T1000 (cell line): ENCODE results near the gene ALOX12.

Experiments used
- DNase-seq: peaks from one replicate; lab custom pipeline; 2025; ENCODE audit warnings: mixed read lengths; lab: John Stamatoyannopoulos, UW

ALOX12 gene

DNA sequence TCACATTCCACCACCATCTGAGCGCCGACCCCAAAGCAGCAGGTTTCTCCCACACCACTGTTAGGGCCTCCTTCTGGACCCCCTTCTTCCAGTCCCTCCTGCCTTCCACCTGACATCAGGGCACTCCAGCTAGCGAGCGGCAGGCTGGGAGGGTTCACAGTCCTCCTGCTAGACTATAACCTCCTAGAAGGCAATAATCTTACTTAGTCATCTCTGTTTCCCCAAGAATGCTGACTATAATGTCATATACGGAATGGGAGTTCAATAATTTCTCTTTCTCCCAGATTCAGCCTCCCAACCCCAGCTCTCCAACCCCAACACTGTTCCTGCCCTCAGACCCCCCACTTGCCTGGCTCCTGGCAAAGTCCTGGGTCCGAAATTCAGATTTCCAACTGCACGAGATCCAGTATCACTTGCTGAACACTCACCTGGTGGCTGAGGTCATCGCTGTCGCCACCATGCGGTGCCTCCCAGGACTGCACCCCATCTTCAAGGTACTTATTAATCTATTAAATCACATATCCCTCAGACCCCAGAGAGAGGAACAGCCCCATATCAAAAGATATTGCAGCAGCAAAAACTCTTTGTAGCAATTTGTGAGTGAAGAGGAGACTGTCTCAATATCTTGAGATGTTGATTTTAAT lies 5.6 kb downstream of the ALOX12 start:
- DNase-seq: no peak

DNA sequence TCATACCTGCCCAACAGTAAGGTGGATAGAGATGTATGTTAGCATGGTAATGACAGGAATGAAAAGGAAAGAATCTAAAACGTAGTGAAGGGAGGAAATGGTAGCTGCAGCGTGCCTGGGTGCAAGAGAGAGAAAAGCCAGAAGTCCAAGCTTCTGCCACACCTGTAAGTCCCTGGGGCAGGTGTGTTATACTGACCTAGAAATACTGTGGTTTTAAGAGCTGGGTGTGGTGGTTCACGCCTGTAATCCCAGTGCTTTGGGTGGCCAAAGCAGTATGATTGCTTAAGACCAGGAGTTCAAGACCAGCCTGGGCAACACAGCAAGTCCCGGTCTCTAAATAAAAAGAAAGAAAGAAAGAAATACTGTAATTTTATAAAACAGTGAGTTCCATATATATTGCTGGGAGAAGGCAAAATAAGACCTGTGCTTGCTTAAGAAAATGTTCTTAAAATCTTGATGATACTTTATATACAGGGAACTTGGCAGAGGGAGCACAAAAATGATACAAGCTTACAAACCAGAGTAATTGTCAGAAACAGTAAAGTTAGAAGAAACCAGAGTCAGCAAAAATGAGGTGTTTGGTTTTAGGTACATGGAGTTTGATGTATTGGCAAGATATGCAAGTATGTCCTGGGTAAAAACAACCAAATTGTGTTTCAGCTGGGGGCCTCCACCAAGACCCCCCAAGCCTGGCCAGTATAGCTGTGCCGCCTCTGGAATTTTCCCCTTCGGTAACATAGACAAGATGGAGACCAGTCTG lies 6.6 kb downstream of the ALOX12 start:
- DNase-seq: no peak

DNA sequence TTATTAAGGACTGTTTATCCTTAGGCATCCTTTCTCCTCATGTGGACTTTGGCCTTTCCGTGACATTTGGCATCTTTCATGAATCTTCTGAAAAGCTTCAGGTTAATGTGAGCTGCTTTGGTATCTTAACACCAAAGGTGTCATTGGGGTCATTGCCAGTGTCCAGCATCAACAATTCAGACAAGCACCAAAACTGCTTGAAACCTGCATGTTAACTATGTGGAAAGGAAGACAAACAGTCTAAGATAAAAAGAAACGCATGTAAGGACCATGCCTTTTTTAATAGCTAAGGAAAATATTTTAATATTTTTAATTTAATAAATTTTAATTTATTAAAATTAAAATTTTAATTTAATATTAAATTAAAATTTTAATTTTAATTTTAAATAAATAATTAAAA lies 7.9 kb downstream of the ALOX12 start:
- no peak for DNase-seq

DNA sequence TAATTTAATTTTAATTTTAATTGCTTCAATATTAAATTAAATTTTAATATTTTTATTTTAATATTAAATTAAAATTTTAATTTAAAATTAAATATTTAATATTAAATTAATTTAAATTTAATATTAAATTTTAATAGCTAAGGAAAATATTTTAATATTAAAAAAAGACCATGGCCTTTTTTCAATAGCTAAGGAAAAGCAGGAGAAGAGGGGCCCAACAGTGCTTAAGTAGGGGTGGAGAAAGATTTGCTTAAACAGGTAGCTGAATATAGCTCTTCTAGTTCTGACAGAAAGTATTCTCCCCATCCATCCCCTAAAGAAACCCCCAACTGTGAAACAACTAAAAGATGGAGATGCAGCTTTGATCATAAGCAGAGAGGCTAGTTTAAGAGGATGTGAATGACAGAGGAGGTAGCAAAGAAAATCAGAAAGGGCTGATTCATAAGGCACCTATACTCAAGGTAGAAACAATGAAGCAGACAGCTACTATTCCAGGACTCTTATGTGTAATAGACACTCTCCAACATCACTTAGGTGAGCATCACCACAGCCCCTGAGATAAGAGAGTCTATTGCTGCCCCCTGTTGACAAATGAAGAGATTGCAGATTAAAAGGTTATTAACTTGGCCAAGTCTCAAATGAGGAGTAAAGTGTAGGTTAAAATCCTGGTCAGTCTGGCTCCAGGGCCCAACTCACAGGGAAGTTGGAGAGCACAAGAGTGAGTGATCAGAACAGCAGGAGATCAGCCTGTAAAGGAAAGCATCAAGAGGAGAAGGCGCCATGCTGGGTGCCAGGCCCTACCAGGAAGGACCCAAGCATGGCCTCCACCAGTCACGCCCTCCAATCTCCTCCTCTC lies 8.8 kb downstream of the ALOX12 start:
- DNase-seq: no peak

DNA sequence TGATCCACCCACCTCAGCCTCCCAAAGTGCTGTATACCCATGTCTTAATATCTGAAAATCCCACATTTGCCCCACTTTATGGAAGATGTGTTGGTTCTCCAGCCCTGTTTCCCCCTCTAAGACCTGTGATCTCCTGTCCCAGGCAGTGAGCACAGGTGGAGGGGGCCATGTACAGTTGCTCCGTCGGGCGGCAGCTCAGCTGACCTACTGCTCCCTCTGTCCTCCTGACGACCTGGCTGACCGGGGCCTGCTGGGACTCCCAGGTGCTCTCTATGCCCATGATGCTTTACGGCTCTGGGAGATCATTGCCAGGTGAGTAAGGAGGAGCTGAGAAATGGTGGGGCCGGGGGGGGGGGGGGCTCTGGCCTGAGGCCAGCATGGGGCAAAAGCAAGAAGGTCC lies 9.9 kb downstream of the ALOX12 start:
- no peak for DNase-seq

DNA sequence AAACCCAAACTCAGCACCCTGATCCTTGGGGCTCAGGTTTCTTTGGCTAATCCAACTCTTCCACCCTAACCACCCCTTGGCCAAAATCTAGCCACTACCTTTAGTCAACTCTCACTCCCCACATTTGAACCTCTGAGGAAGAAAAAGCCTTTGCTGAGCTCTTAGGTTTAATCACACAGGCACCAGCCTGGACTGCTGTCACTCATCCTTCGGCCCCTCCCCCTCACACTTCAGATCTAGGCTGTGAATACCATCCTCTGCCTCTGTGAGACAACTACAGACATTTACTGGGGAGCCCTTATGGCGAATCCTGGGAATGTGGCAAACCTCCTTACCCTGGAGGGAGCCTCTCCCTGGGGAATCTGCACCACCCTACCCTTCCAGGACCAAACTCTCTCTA lies 11.3 kb downstream of the ALOX12 start:
- DNase-seq: no peak

DNA sequence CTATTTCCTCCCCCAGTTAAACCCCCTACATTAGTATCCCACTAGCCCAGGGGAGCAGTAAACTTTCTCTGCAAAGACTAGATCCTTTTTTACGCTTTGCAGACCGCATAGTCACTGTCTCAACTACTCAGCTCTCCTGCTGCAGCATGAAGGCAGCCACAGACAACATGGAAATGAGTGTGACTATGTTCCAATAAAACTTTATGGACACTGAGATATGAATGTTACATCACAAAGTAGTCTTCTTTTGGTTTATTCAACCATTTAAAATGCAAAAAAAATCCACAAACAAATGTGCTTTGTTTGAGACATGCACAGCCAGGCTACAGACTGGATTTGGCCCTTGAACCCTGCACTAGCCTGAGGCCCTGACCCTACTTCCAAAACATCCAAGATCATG lies 14.7 kb downstream of the ALOX12 start:
- DNase-seq: no peak

DNA sequence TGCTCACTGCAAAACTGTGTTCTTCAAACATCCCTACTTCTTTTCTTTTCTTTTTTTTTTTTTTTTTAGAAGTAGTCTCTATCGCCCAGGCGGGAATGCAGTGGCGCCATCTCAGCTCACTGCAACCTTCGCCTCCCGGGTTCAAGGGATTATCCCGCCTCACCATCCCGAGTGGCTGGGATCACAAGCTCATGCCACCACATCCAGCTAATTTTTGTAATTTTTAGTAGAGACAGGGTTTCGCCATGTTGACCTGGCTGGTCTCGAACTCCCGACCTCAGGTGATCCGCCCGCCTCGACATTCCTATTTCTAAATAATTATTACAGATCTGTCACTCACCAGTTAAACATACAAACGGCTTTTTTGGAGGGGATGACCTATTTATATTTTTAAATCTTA lies 15.6 kb downstream of the ALOX12 start:
- DNase-seq: no peak

DNA sequence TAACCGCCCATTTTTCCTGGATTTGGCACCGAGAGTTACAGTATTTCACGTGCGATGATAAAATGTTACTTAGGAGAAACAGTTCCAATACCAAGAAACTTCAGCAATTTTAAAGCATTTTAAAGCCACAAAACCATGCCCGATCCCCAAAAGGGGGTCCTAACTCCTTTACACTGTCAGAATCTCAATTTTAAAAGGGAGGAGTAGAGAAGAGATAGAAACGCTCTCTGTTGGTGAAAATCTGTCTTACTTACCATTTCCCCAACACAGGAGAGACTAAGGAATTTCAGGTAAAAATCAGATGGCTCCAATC lies 16.0 kb downstream of the ALOX12 start:
- DNase-seq: no peak

DNA sequence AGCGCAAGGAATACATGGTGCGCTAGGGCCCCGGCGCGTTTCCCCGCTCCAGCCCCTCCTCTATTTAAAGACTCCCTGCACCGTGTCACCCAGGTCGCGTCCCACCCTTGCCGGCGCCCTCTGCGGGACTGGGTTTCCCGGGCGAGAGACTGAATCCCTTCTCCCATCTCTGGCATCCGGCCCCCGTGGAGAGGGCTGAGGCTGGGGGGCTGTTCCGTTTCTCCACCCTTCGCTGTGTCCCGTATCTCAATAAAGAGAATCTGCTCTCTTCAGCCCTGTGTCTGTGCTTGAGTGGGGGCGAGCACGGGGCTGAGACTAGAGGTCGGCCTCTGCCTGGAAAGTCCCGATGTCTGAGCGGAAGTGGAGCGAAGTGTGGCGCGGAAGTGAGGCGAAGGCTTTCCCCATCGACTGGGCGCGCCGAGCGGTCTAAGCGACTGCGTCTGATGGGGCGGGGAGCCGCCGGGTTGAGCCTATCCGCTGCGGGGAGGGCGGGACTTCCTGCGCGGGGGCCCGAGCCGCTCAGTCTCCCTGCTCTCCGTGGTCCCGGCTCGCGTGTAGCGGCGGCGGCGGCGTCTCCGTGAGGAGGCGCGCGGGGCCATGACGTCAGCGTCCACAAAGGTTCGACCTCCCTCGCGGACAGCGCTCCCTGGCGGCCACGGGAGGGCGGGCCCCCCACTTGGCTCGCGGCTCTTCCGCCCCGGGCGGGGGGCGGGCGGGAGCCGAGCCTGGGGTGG lies 18.6 kb downstream of the ALOX12 start:
- peak; percentile 98 for DNase-seq

DNA sequence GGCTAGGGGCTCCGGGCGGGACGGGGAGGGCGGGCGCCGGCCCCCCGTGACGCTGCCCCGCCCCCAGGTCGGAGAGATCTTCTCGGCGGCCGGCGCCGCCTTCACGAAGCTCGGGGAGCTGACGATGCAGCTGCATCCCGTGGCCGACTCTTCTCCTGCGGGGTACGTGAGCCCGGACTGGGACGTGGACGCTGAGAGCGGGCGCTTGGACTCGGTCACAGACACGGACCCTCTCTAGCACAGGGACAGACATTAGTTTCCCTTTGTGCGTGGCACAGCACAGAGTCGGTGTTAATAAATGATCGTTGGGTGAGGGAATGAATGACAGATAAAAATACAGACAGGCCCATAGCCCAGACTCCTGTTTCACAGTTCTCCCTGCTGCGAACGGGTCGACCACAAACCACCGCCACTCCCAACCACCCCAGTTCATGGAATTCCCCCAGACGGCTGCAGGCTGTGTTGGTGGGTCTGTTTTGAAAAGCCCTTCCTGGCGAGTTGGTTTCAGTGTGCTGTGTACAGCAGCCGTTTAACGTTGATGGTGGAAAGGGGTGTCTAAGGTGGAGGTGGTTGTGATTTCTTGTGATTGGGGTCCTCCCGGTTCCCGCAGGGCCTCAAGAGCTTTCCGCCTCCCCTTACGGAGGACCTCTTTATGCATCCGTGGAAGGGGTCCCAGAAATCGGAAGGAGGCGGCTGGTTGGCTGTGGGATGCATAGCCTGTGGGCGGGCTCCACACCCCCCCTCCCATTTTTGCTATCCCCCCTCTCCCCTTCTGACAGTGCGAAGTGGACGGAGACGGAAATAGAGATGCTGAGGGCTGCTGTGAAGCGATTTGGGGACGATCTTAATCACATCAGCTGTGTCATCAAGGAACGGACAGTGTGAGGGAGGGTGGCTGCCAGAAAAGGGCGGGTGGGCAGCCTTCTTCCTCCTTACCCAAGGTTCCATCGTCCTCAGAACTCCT lies 19.4 kb downstream of the ALOX12 start:
- DNase-seq: no peak

DNA sequence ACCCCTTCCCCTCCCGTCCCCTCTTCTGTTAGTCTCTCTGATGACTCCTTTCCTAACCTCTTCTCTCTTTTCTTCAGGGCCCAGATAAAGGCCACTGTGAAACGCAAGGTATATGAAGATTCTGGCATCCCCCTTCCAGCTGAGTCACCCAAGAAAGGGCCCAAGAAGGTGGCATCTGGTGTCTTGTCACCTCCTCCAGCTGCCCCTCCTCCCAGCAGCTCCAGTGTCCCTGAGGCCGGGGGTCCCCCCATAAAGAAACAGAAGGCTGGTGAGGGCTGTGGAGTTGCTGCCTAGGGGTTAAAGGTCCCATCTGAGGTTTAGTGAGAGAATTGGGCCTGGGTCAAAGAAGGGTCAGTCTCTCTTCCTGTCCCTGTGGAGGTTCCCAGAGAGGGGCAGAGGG lies 20.6 kb downstream of the ALOX12 start:
- DNase-seq: no peak

DNA sequence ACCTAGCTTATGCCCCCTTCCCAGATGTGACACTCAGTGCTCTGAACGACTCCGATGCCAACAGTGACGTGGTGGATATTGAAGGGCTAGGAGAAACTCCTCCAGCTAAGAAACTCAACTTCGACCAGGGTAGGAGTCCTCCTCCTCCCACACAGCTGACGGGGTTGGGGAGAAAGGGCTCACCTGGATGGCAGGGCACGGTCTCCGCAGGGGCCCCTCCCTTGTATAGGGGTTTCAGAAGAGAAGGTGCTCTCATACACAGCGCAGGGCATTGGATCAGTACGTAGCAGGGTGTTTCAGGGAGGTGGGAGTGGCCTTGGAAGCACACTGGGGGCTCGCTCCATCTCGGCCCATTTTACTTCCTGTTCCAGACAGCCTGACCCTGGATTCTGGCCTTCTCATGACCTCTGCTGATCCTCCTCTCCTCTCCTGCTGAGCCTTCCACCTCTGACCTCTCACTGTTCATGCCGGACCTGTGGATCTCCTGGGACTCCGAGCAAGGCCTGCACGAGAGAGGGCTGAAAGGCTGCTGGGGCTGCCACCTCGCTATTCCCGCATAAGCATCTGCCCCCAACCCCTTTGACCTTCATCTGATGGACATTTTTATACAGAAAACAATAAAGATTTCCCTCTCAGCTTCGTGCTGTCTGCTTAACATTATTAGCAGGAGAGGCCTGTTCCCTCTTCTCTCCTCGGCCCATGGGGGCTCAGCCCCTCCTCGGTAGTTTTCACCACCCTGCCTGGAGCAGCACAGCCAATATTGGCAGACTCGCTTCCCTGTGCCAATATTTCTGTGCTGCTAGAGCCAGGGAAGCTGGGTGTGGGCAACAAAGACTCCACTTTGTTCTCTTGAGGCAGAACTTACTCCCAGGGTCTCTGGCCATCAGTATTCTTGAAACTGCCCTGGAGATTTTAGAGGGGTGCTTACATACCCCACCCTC lies 21.3 kb downstream of the ALOX12 start:
- DNase-seq: no peak

DNA sequence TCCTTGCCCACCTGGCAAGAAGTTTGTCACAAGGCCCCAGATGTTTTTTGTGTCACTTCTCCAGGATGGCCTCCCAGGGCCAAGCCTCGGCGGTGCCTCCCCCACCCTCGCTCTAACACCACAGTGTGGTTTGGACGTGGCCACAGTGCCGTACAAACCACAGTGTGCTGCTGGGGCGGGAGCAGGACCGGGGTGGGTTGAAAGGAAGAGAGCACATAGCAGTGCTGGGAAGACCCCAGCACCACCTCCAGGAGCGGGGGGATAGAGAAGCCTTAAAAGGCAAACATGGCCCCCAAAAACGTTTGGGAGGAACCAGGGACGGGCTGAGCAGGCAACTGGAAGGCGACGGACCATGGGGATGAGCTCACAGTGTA lies 22.0 kb downstream of the ALOX12 start:
- no peak for DNase-seq

DNA sequence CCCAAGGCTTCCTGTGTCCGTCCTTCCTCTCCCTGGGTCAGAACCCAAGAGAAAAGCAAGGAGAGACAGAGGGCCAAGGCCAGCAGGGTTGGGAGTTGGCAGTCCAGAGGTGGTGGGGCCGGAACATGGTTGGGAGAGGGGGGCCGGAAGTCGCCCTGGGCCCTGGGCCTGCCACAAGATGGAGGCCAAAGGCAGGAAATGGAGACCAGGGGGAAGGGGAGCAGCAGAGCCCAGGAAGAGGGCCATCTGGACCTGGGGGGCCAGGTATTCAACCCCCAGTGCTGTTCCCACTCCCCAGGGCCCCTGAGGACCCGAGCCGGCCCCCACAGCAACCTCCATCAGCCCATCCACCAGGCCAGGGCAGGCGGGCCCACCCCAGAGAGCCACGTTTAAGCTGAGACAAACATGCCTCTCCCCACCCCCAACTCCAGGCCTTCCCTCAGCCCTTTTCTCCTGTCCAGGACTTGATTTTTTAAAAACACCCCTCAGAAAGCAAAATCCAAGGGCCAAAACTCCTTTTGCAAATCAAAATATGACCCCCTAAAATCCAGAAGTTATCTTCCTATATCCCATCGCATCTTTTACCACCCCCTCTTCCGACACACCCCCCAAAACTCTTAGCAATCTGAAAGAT lies 22.6 kb downstream of the ALOX12 start:
- no peak for DNase-seq

DNA sequence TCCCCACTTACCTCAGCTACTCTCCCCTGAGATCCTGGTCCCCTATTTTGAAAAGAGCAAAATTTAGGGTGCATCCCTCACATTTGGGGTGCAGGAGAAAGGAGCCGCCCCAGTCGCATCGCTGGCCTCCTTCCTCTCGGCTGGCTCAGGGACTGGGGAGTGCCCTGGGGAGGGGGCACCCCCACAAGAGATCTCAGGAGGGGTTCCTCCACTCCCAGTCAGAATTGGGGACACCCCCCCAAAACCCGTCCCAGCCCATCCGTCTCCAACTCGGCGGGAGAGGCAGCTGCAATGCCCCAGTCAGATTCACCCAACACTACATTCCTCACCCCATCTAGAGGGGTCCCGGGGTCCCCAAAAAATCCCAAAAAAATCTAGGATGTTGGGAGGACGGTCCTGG lies 23.5 kb downstream of the ALOX12 start:
- DNase-seq: no peak

DNA sequence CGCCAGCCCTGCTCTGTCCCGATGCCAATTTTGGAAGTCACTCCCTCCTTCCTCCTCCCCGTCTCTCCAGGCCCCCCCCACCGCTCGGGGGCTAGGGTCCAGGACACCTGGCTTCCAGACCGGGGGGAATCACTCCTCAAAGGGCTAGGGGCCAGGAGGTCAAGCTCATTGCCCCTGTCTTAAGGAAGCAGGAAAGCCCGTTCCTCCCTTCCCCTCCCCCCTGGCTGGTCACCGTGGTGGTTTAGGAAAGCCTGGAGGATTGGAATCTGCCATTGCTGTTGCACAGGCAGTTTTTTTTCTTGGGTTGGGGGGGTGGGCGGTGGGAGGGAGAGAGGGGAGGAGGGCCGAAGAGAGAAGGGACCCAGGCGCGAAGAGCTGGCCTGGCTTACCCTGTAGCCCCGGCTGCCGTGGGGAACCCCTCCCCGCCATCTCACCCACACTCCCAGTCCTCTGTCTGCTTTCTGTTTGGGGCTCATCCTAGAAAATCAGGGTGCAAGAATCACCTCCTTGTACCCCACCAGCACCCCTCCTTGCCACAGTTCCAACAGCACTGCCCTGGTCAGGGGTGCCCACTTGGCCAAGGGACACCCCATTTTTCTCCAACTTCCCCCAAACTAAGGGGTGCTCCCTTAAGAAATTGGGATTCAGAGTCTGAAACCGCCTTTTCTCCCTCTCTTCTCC lies 24.1 kb downstream of the ALOX12 start:
- DNase-seq: no peak

DNA sequence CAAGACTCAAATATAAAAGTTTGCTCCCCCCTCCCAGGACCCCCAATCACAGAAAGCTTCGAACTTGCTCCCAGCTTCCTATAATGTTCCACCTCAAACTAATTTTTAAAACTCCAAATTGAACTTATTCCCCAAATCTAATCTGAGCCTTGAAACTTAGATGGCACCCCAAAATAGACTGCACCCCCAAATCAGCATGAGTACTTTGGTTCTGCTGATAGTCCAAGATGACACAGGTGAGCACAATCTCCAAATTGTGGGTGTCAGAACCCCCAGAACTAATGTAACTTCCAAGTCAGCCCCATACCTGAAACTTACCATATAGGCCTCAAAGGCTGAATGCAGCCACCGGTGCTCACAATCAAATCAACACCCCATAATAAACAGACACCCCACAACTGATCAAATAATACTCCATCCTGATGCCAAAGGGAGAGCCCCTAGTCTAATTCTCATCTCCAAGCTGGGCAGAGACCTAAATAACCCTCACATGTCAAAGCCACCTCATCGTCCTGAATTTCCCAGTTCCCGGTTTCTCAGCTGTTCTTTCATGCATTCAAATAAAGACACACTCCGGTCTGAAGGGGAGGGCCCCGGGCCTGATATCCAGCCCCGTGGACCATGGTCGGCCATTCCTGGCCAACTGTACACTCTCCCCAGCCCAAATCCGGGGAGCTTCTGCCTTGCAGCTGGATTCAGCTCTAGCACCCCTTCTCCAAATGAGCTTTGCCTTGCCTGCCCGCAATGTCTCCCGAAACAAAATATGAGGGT lies 25.2 kb downstream of the ALOX12 start:
- no peak for DNase-seq
